Tibial nerve (tissue), 3 donors: ENCODE measurements around the gene IFNGR2.

Experiments
- CTCF ChIP-seq, 5 experiments: fragments of 200-600 bp in 3 of 5; fragments of 450-650 bp in 2 of 5; sonication (generic) in 3 of 5; IDR thresholded peaks; one replicate each; pipeline ENCODE4 v1.5.1; 2016 to 2019; ENCODE audit warnings: antibody characterized with exemption in 5 of 5, mild to moderate bottlenecking in 3 of 5, moderate library complexity in 2 of 5
- POLR2A ChIP-seq, 2 donors: fragments of 450-650 bp; IDR thresholded peaks; one replicate each; pipeline ENCODE4 v1.6.1; 2017; ENCODE audit warnings: antibody characterized with exemption in 2 of 2, mild to moderate bottlenecking in 2 of 2, moderate library complexity in 2 of 2

DNA sequence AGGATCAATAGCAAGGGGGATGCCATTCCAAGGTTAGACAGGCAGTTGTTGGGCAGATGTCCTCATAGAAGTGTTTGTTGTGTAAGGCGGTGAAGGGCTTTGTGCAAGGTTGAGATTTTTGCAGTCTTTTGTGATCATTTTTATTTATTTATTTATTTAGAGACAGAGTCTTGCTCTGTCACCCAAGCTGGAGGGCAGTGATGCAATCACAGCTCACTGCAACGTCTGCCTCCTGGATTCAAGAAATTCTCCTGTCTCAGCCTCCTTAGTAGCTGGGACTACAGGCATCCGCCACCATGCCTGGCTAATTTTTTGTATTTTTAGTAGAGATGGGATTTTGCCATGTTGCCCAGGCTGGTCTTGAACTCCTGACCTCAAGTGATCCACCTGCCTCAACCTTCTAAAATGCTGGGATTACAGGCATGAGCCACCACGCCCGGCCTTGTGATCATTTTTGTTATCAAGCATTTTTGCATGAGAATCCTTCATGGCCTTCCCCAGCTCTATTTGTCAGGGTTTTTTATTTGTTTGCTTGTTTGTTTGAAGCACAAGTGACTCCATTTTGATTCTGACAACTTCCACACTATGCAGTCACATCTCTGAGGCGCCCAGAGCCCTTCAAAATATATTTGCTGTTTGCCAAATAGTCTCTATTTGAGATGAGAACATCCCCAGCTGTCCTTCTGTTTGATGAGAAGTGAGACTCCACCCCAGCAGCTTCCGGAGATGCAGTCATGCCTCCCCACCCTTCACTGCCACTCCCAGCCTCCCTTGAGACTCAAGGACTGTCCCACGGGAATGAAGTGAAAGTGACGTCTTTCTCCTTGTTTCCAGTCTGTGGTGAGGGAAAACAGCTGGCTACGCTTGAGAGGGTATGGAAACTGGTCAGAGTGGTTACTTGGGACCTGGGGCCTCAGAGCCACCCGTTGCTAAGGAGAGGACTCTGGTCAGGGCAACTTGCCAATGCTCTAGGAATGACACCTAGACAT is 38.6 kb downstream of the IFNGR2 start:
- TF ChIP-seq POLR2A (IDR thresholded peaks at IDR 0.05) (no peak), CTCF (IDR thresholded peaks at IDR 0.05) (no peak)
